ENCODE data around the gene CDCA8. TPM values are rescaled to one million over a fixed set of nuclear protein-coding genes. Genes with fewer than 3 reads are reported as not detected.
A peak's percentile ranks its signal among the peaks of the same experiment; 100 is the strongest.

CDCA8 gene
- total RNA-seq, 1 donor from 2014 or later: 0.78 TPM

DNA sequence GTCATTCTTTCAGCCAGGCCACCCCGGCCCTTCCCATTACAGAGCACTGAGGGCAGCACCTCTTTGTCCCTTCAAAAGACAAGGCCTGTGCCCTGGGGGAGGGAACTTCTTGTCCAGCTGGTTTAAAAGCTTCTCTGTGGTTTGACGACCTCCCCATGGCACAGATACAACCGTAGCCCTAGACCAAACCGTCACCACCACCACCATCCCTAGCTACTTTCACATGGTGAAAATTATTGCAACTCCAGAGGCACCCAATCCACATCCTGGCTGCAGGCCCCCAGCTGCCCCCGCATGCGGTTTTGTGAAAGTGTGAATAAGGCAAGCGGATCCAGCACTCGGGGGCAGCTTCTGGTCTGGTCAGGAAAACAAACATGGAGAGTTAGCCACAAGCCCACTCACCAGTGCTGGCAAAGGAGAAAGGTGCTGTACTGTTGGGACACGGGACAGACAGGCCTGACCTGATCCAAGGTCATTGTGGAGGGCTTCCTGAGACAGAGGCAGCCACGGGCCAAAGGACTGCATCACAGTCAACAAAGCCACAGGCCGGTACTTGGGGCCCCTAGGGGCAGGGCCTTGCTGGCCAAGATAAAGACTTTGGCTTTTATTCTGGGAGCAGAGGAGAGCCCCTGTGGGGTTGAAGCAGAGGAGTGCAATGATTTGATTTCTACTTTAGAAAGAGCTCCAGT lies 31.2 kb downstream of the CDCA8 start:
- ATAC-seq: no peak
- intact Hi-C loops (cut with DNase I): no loop called here
- no peak for DNase-seq
- Histone ChIP-seq H3K4me1 (no peaks in the 10 kb centered on the region), H3K36me3 (no peaks in the 10 kb centered on the region), H3K9me3 (no peaks in the 10 kb centered on the region), H3K27ac (no peak overlapping the region), H3K4me3 (no peak overlapping the region), H3K27me3 (no peaks in the 10 kb centered on the region)
- TF ChIP-seq CTCF (IDR thresholded peaks at IDR 0.05): no peak

DNA sequence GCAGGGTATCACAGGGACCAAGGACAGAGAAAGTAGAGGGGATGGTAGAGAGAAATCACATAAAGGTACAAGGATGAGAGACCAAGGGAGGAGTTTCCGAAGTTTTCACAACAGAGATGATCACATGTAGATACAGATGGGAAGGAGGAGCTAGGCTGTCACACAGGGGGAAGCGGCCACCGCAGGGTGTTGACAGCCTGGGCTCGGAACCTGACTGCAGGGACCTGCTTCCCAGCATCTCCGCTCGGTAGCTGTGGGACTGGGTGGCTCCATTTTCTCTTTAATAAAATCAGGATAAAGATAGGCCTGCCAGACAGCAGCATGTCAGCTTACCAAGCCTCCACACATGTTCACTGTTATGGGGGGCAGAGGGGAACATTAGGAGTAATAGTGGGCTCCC lies 32.3 kb downstream of the CDCA8 start:
- intact Hi-C loops (cut with DNase I): no loop called here
- H3K27ac ChIP-seq: no peak overlapping the region
- no peaks in the 10 kb centered on the region for H3K27me3 ChIP-seq
- H3K9me3 ChIP-seq: no peaks in the 10 kb centered on the region
- no peaks in the 10 kb centered on the region for H3K36me3 ChIP-seq
- DNase-seq: no peak
- no peak overlapping the region for H3K4me3 ChIP-seq
- no peaks in the 10 kb centered on the region for H3K4me1 ChIP-seq
- ATAC-seq: no peak
- no peak for TF ChIP-seq CTCF (IDR thresholded peaks at IDR 0.05)

DNA sequence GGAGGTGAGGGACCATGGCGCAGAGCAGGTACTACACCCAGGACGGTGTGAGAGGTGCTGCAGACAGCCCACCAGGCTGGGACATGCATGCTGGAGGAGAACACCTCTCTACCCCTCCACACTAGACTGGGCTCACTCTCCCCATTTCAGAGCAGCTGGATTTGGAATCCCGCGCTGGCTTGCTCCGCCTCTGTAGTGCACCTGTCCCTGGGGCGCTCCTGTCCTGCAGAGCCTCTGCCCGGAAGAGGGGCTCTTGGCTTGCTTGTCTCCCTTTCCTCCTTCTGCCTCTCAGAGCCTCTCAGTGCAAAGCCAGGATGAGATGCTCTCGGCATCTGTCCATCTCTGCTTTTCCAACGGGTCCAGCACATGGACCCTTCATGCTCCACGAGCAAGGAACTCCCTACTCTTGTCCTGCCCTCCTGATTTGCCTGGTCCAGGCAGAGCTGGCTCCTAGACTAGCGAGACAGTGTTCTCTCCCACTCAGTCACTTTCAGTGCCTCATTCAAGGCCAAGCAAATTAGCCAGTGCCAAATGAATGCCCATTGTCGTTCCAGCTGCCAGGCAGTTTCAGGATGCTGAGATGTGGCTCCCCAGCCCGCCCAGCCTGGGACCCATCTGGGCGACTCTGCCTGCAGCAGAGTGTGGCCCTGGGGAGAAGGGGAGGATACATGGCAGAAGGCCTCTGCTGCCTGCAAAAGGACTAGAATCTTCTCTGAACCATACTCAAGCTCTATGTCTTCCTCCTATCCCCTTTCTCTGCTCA lies 33.7 kb downstream of the CDCA8 start:
- DNase-seq (no peak), ATAC-seq (no peak)
- no peak for TF ChIP-seq CTCF (IDR thresholded peaks at IDR 0.05)
- H3K9me3 ChIP-seq: no peaks in the 10 kb centered on the region
- no peaks in the 10 kb centered on the region for H3K27me3 ChIP-seq
- intact Hi-C loops (cut with DNase I): no loop called here
- H3K36me3 ChIP-seq: no peaks in the 10 kb centered on the region
- no peak overlapping the region for H3K4me3 ChIP-seq
- H3K4me1 ChIP-seq: no peaks in the 10 kb centered on the region
- no peak overlapping the region for H3K27ac ChIP-seq

GRCh38 chr1:37726751-37727585 lies 34.7 kb downstream of the CDCA8 start:
- Histone ChIP-seq H3K27me3 (no peaks in the 10 kb centered on the region), H3K36me3 (no peaks in the 10 kb centered on the region), H3K4me3 (no peak overlapping the region), H3K9me3 (no peaks in the 10 kb centered on the region), H3K4me1 (no peaks in the 10 kb centered on the region), H3K27ac (no peak overlapping the region)
- ATAC-seq (no peak), DNase-seq (peak; percentile 51)
- intact Hi-C loops (cut with DNase I): no loop called here
- TF ChIP-seq CTCF (IDR thresholded peaks at IDR 0.05): no peak

GRCh38 chr1:37728416-37728815 lies 36.1 kb downstream of the CDCA8 start:
- no peaks in the 10 kb centered on the region for H3K27me3 ChIP-seq
- no peak overlapping the region for H3K27ac ChIP-seq
- no peak for TF ChIP-seq CTCF (IDR thresholded peaks at IDR 0.05)
- H3K9me3 ChIP-seq: no peaks in the 10 kb centered on the region
- intact Hi-C loops (cut with DNase I): no loop called here
- H3K36me3 ChIP-seq: no peaks in the 10 kb centered on the region
- DNase-seq (peak; percentile 21), ATAC-seq (no peak)
- no peaks in the 10 kb centered on the region for H3K4me1 ChIP-seq
- H3K4me3 ChIP-seq: no peak overlapping the region
